B cell (primary cell): ENCODE data around the gene GRAMD2B. TPM values are rescaled to one million over a fixed set of nuclear protein-coding genes. Genes with fewer than 3 reads are reported as not detected.

Experiments used
- ATAC-seq: fragments of 200-7000 bp; cut with Tn5 transposase; one replicate; pipeline ENCODE4 v1.10.0; 2021; ENCODE audit warnings: low read depth, mild to moderate bottlenecking, moderate number of reproducible peaks, moderate library complexity
- CTCF ChIA-PET: fragments of 350-600 bp; sonication (Branson Sonifier 250); formaldehyde crosslinking; loops from one replicate; lab custom pipeline; 2021; ENCODE audit warnings: antibody characterized with exemption, inconsistent platforms; lab: Charles Lee
- POLR2A ChIA-PET: fragments of 350-600 bp; sonication (Branson Sonifier 250); formaldehyde crosslinking; loops from one replicate; lab custom pipeline; 2021; ENCODE audit warnings: antibody characterized with exemption; lab: Charles Lee
- DNase-seq: peaks from one replicate; pipeline ENCODE4 v3.0.0; 2013
- H2AFZ ChIP-seq: 2 replicates; pipeline ENCODE4 v1.6.1; 2012; ENCODE audit warnings: mild to moderate bottlenecking, low read depth, low read length; ENCODE audit not compliant: insufficient read depth, poor library complexity, severe bottlenecking
- H3K27ac ChIP-seq, 2 donors: 1 replicate in 1 of 2; 2 replicates in 1 of 2; pipeline ENCODE4 v1.5.1; 2012 to 2013; ENCODE audit warnings: low read length in 2 of 2, mild to moderate bottlenecking in 2 of 2, moderate library complexity in 1 of 2
- H3K27me3 ChIP-seq, 4 experiments: fragments of 200-600 bp in 1 of 4; sonication (generic) in 1 of 4; replicated peaks in 1 of 4; 1 replicate in 2 of 4; 2 replicates in 2 of 4; pipeline versions ENCODE4 v1.6.1 to v1.7.0; 2013 to 2016; ENCODE audit warnings: low read length in 3 of 4, mild to moderate bottlenecking in 2 of 4, mixed read lengths in 1 of 4, moderate library complexity in 1 of 4; ENCODE audit not compliant: insufficient read depth in 4 of 4, control insufficient read depth in 3 of 4; ENCODE audit errors: control extremely low read depth in 1 of 4
- H3K36me3 ChIP-seq, 2 experiments: replicated peaks in 1 of 2; 1 replicate in 1 of 2; 2 replicates in 1 of 2; pipeline versions ENCODE4 v1.6.1 to v1.7.1; 2013; ENCODE audit warnings: low read length in 1 of 2; ENCODE audit not compliant: insufficient read depth in 2 of 2, control insufficient read depth in 1 of 2; ENCODE audit errors: control extremely low read depth in 1 of 2, extremely low read depth in 1 of 2
- H3K4me1 ChIP-seq, 2 donors: fragments of 200-600 bp in 1 of 2; sonication (generic) in 1 of 2; 1 replicate in 1 of 2; 2 replicates in 1 of 2; pipeline versions ENCODE4 v1.5.1 to v1.6.1; 2013 to 2017; ENCODE audit warnings: low read length in 2 of 2; ENCODE audit not compliant: control insufficient read depth in 2 of 2, insufficient read depth in 2 of 2
- H3K4me2 ChIP-seq: replicated peaks from 2 replicates; pipeline ENCODE3; 2012; ENCODE audit warnings: mild to moderate bottlenecking, low read depth, low read length; ENCODE audit not compliant: poor library complexity, severe bottlenecking
- H3K4me3 ChIP-seq, 5 experiments: fragments of 200-600 bp in 1 of 5; sonication (generic) in 1 of 5; 1 replicate in 3 of 5; 2 replicates in 2 of 5; pipeline versions ENCODE4 v1.5.1 to v1.7.0; 2011 to 2016; ENCODE audit warnings: low read length in 4 of 5, mild to moderate bottlenecking in 4 of 5, low read depth in 2 of 5, control low read depth in 1 of 5, moderate library complexity in 1 of 5; ENCODE audit not compliant: insufficient read depth in 1 of 5; ENCODE audit errors: control extremely low read depth in 1 of 5, extremely low read depth in 1 of 5
- H3K79me2 ChIP-seq: fragments of 200-600 bp; sonication (generic); one replicate; pipeline ENCODE4 v1.6.0; 2016; ENCODE audit warnings: low read length; ENCODE audit not compliant: control insufficient read depth, insufficient read depth
- H3K9ac ChIP-seq: fragments of 200-600 bp; sonication (generic); 2 replicates; pipeline ENCODE4 v1.6.1; 2017; ENCODE audit warnings: mild to moderate bottlenecking, low read length, moderate library complexity
- H3K9me3 ChIP-seq, 3 donors: one replicate each; pipeline versions ENCODE4 v1.6.1 to v1.7.1; 2013; ENCODE audit warnings: low read length in 2 of 3; ENCODE audit not compliant: control insufficient read depth in 2 of 3, insufficient read depth in 1 of 3; ENCODE audit errors: control extremely low read depth in 1 of 3
- H4K20me1 ChIP-seq: 2 replicates; pipeline ENCODE4 v1.6.0; 2012; ENCODE audit warnings: mild to moderate bottlenecking, low read length; ENCODE audit not compliant: insufficient read depth, control insufficient read depth, poor library complexity, severe bottlenecking
- H3K27ac Mint-ChIP-seq: one replicate; pipeline ENCODE4 v1.8.0; 2021; ENCODE audit warnings: mixed read lengths
- H3K27me3 Mint-ChIP-seq: one replicate; pipeline ENCODE4 v1.8.0; 2021; ENCODE audit warnings: mixed read lengths
- H3K4me1 Mint-ChIP-seq: one replicate; pipeline ENCODE4 v1.8.0; 2021; ENCODE audit warnings: mixed read lengths
- H3K4me3 Mint-ChIP-seq: one replicate; pipeline ENCODE4 v1.8.0; 2021; ENCODE audit warnings: mixed read lengths
- H3K9me3 Mint-ChIP-seq: one replicate; pipeline ENCODE4 v1.8.0; 2022; ENCODE audit warnings: mixed read lengths; ENCODE audit not compliant: insufficient read depth
- CTCF ChIP-seq: fragments of 200-600 bp; IDR thresholded peaks from one replicate; pipeline ENCODE4 v1.8.0; 2022; ENCODE audit warnings: antibody characterized with exemption, mild to moderate bottlenecking
- EZH2 ChIP-seq: IDR thresholded peaks from 2 replicates; pipeline ENCODE4 v1.6.1; 2012; ENCODE audit warnings: borderline replicate concordance, low read depth, mild to moderate bottlenecking, moderate library complexity, low read length; ENCODE audit not compliant: insufficient read depth, poor library complexity, severe bottlenecking
- WGBS: methylation state at CpG from one replicate; pipeline ENCODE4 v1.1.5; 2013; ENCODE audit warnings: missing lambda C conversion rate; ENCODE audit not compliant: insufficient coverage; 5-methylcytosine and 5-hydroxymethylcytosine counted together
- intact Hi-C: fragments of 100-400 bp; cut with micrococcal nuclease; formaldehyde crosslinking; loops from one replicate; pipeline ENCODE4 v1.10.0; 2022
- polyA plus RNA-seq: library from polyadenylated mRNA; depleted of rRNA; stranded (reverse); fragments of >200 nt; gene quantifications from 2 replicates; pipeline ENCODE4 v1.2.3, GENCODE V29; 2012
- total RNA-seq, 2 donors: library from RNA; stranded (reverse); fragments of 120-200 nt in 1 of 2; gene quantifications; 1 replicate in 1 of 2; 2 replicates in 1 of 2; pipeline versions ENCODE4 v1.2.3 to v1.2.4, GENCODE V29; 2013 to 2022

The GRAMD2B gene
- total and polyA plus RNA-seq, 2 donors (not counting 1 experiment from before 2014, with no cell fraction given) = 0.86 to 3.6 TPM

GRCh38 chr5:126483156-126483555 is 59.9 kb downstream of the GRAMD2B start:
- WGBS = 95% methylated on average over 2 of the region's 3 CpGs
- Mint-ChIP-seq H3K4me3 (no peak overlapping the region), H3K27me3 (no peaks in the 10 kb centered on the region), H3K4me1 (no peaks in the 10 kb centered on the region), H3K27ac (no peak overlapping the region), H3K9me3 (no peaks in the 10 kb centered on the region)
- Histone ChIP-seq H3K36me3 (peaks cover 0 to 7% of the 10 kb centered on the region in 2 experiments), H4K20me1 (no peaks in the 10 kb centered on the region), H3K4me1 (no peaks in the 10 kb centered on the region), H3K4me3 (no peak overlapping the region), H3K79me2 (no peaks in the 10 kb centered on the region), H3K9ac (no peak overlapping the region), H3K27ac (no peak overlapping the region), H3K4me2 (no peak overlapping the region), H2AFZ (no peak overlapping the region), H3K9me3 (no peaks in the 10 kb centered on the region), H3K27me3 (no peaks in the 10 kb centered on the region)
- ATAC-seq = no peak
- no peak for TF ChIP-seq EZH2
- TF ChIP-seq CTCF = no peak
- no peak for DNase-seq
- ChIA-PET POLR2A (no interaction called here), CTCF (no interaction called here)
- intact Hi-C loops = no loop called here

GRCh38 chr5:126484253-126484652 is 61.0 kb downstream of the GRAMD2B start:
- no peak overlapping the region for H3K4me3 Mint-ChIP-seq
- H3K27me3 ChIP-seq = no peaks in the 10 kb centered on the region
- no peaks in the 10 kb centered on the region for H3K27me3 Mint-ChIP-seq
- no peaks in the 10 kb centered on the region for H3K9me3 Mint-ChIP-seq
- no peaks in the 10 kb centered on the region for H3K79me2 ChIP-seq
- H3K27ac ChIP-seq = no peak overlapping the region
- DNase-seq (no peak), ATAC-seq (no peak)
- intact Hi-C loops = no loop called here
- no peak overlapping the region for H2AFZ ChIP-seq
- CTCF ChIA-PET = no interaction called here
- H3K9me3 ChIP-seq = no peaks in the 10 kb centered on the region
- H4K20me1 ChIP-seq = no peaks in the 10 kb centered on the region
- no peaks in the 10 kb centered on the region for H3K4me1 Mint-ChIP-seq
- H3K4me3 ChIP-seq = no peak overlapping the region
- POLR2A ChIA-PET = no interaction called here
- no peak overlapping the region for H3K4me2 ChIP-seq
- H3K9ac ChIP-seq = no peak overlapping the region
- no peak overlapping the region for H3K27ac Mint-ChIP-seq
- H3K36me3 ChIP-seq = peaks cover 0 to 7% of the 10 kb centered on the region in 2 experiments
- no peaks in the 10 kb centered on the region for H3K4me1 ChIP-seq
- WGBS = 94% methylated on average over 2 of the region's 2 CpGs
- TF ChIP-seq CTCF (no peak), EZH2 (no peak)
